ENCODE measurements around the gene WWC2. TPM values are rescaled to one million over a fixed set of nuclear protein-coding genes. Genes with fewer than 3 reads are reported as not detected.

WWC2 gene
- 8.9 and 27.2 TPM in 2 replicates for total RNA-seq

DNA sequence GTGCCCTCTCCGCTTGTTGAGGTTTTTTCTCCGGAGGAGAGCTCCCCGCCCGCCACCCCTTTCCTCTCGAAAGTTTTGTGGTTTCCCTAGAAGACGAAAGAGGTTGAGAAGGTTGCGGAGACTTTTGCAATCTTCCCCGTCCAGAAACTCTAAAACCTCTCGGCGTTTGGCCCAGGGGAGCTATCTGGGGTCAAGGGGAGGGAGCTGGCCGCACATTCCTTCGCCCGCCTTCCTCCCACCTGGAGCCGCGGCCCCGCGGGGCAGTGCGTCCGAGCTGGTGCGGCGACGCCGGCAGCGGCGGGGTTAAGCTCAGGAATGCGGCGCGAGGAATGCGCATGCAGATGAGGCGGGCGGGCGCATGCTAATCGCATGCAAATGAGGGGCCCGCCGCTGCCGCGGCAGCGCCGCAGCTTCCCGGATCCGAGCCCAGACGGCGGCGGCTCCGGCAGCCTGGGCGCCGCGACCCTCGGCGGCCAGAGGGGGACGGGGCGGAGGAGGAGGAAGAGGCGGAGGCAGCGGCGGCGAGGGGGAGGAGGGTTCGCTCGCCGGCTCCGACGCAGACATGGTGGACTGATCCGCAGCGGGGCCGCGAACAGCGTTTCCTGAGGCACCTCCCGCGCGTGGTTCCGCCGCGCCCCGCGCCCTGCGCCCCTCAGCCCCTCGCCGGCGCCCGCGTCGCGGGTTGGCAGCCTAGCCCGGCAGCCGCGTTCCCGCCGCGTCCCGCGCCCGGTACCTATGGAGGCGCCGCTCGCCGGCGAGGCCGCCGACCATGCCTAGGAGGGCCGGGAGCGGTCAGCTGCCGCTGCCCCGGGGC lies at the start of gene WWC2:
Gene WWC2, plus strand, starts transcription at position 535 of the 814 bp plus-strand sequence. Its CDS starts 235 bp downstream, at position 770.

GRCh38 chr4:183320211-183321059 lies 221.4 kb downstream of the WWC2 start, which contains the start of gene CLDN22:
TSS of gene CLDN22 (minus strand) at chr4:183320276. CDS start at chr4:183320218, 58 bp downstream.

DNA sequence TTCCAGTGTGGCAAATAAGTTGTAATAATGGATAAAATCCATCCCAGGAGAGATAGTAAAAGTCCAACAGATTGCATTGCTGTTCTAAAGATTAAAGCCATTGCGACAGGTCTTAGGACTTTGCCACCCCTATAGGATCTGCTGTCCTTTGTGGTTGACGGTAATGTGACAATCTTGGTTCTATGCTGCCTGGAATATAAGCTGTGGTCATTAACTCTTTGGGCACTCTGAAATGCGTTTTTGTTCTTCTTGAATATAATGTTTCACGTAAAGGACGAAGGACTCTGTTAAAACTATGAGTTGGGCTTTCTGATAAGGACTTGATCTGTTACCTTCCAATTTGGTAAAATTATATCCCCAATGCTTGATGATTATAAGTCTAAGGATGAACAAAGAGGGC lies 223.3 kb downstream of the WWC2 start, which contains the start of gene CLDN24:
Gene CLDN24, minus strand, starts transcription at position 101 of the 400 bp plus-strand sequence. Its CDS starts 0 bp downstream, at position 101.

Other genes with a start within 250 kb of the WWC2 start
- 83.4 and 95.5 TPM in 2 replicates for gene DCTD, start 181.9 kb upstream of the WWC2 start, total RNA-seq
- not detected in 2 replicates for gene CLDN22, start 221.0 kb downstream of the WWC2 start, total RNA-seq
- gene CLDN24, start 223.2 kb downstream of the WWC2 start, total RNA-seq: not detected in 2 replicates

Measured in nasal cavity respiratory epithelium epithelial cell of viscerocranial mucosa (primary cell).